ENCODE results near the gene CDC27. TPM values are rescaled to one million over a fixed set of nuclear protein-coding genes. Genes with fewer than 3 reads are reported as not detected.

Gene CDC27
- total RNA-seq, 1 donor from 2014 or later, result 167 TPM

- Mint-ChIP-seq H3K36me3 (no peaks in the 10 kb centered on the region), H3K9me3 (no peaks in the 10 kb centered on the region), H3K27me3 (ENCODE audit: insufficient read depth, low read depth) (peaks cover 16% of the 10 kb centered on the region), H3K27ac (no peak overlapping the region), H3K4me3 (no peak overlapping the region), H3K4me1 (no peaks in the 10 kb centered on the region)
- Histone ChIP-seq H3F3A (ENCODE audit: low read depth) (no peaks in the 10 kb centered on the region), H3K27ac (no peak overlapping the region), H3K27me3 (peaks cover 7% of the 10 kb centered on the region), H4K20me1 (ENCODE audit: low read depth) (no peaks in the 10 kb centered on the region), H3K4me1 (no peaks in the 10 kb centered on the region), H3K79me2 (ENCODE audit: low read depth) (no peaks in the 10 kb centered on the region), H2AFZ (replicated peaks) (no peak overlapping the region), H3K4me2 (no peak overlapping the region), H3K4me3 (no peak overlapping the region), H3K36me3 (no peaks in the 10 kb centered on the region), H3K9ac (no peak overlapping the region), H3K9me3 (ENCODE audit: low read depth) (no peaks in the 10 kb centered on the region)
- DNase-seq (ENCODE audit: low spot score), result no peak
- TF ChIP-seq EZH2 (IDR thresholded peaks at IDR 0.05), result no peak
- no peak for TF ChIP-seq EZH2phosphoT487 (IDR thresholded peaks at IDR 0.05)
- no peak for TF ChIP-seq CTCF (IDR thresholded peaks at IDR 0.05)
Observed at GRCh38 chr17:47235923-47236322, 46.8 kb upstream of the CDC27 start.

GRCh38 chr17:47235506-47235905 lies 46.4 kb upstream of the CDC27 start:
- Histone ChIP-seq H3K4me2 (no peak overlapping the region), H3K4me1 (no peaks in the 10 kb centered on the region), H3K79me2 (ENCODE audit: low read depth) (no peaks in the 10 kb centered on the region), H3K9ac (no peak overlapping the region), H3K4me3 (no peak overlapping the region), H4K20me1 (ENCODE audit: low read depth) (no peaks in the 10 kb centered on the region), H3K27me3 (peaks cover 10% of the 10 kb centered on the region), H3K36me3 (no peaks in the 10 kb centered on the region), H3K27ac (no peak overlapping the region), H2AFZ (replicated peaks) (no peak overlapping the region), H3F3A (ENCODE audit: low read depth) (no peaks in the 10 kb centered on the region), H3K9me3 (ENCODE audit: low read depth) (no peaks in the 10 kb centered on the region)
- H3K4me3 Mint-ChIP-seq, result no peak overlapping the region
- DNase-seq (ENCODE audit: low spot score), result no peak
- H3K27ac Mint-ChIP-seq, result no peak overlapping the region
- peaks cover 20% of the 10 kb centered on the region for H3K27me3 Mint-ChIP-seq (ENCODE audit: insufficient read depth, low read depth)
- no peaks in the 10 kb centered on the region for H3K36me3 Mint-ChIP-seq
- peaks cover 3% of the 10 kb centered on the region for H3K4me1 Mint-ChIP-seq
- TF ChIP-seq EZH2phosphoT487 (IDR thresholded peaks at IDR 0.05) (no peak), CTCF (IDR thresholded peaks at IDR 0.05) (no peak), EZH2 (IDR thresholded peaks at IDR 0.05) (no peak)
- no peaks in the 10 kb centered on the region for H3K9me3 Mint-ChIP-seq

GRCh38 chr17:47232465-47232864 lies 43.4 kb upstream of the CDC27 start:
- no peak overlapping the region for H3K27ac ChIP-seq
- Mint-ChIP-seq H3K27me3 (ENCODE audit: insufficient read depth, low read depth) (peaks cover 22% of the 10 kb centered on the region), H3K4me1 (peaks cover 10% of the 10 kb centered on the region), H3K9me3 (no peaks in the 10 kb centered on the region), H3K4me3 (no peak overlapping the region), H3K27ac (peak overlapping the region; percentile 74), H3K36me3 (no peaks in the 10 kb centered on the region)
- no peaks in the 10 kb centered on the region for H3K36me3 ChIP-seq
- no peak overlapping the region for H2AFZ ChIP-seq (replicated peaks)
- H3K79me2 ChIP-seq (ENCODE audit: low read depth), result no peaks in the 10 kb centered on the region
- DNase-seq (ENCODE audit: low spot score), result no peak
- H3F3A ChIP-seq (ENCODE audit: low read depth), result no peaks in the 10 kb centered on the region
- H3K4me3 ChIP-seq, result no peak overlapping the region
- peaks cover 6% of the 10 kb centered on the region for H3K4me1 ChIP-seq
- TF ChIP-seq EZH2 (IDR thresholded peaks at IDR 0.05) (no peak), CTCF (IDR thresholded peaks at IDR 0.05) (no peak), EZH2phosphoT487 (IDR thresholded peaks at IDR 0.05) (no peak)
- H3K4me2 ChIP-seq, result no peak overlapping the region
- no peaks in the 10 kb centered on the region for H4K20me1 ChIP-seq (ENCODE audit: low read depth)
- peaks cover 16% of the 10 kb centered on the region for H3K27me3 ChIP-seq
- H3K9ac ChIP-seq, result no peak overlapping the region
- H3K9me3 ChIP-seq (ENCODE audit: low read depth), result no peaks in the 10 kb centered on the region

Data from neural progenitor cell (in vitro differentiated cells).